Esophagus muscularis mucosa (tissue), 4 donors: ENCODE results near the gene FCSK. TPM values are rescaled to one million over a fixed set of nuclear protein-coding genes. Genes with fewer than 3 reads are reported as not detected.
A peak's percentile ranks its signal among the peaks of the same experiment; 100 is the strongest.

Source experiments
- DNase-seq: peaks from one replicate; pipeline ENCODE4 v3.0.0-alpha.2; 2017; ENCODE audit errors: extremely low spot score
- H3K27ac ChIP-seq, 4 donors: fragments of 200-600 bp; sonication (generic); replicated peaks in 1 of 4; 1 replicate in 3 of 4; 2 replicates in 1 of 4; pipeline ENCODE4 v1.5.1; 2016 to 2019; ENCODE audit warnings: mild to moderate bottlenecking in 1 of 4
- H3K27me3 ChIP-seq, 4 donors: fragments of 200-600 bp; sonication (generic); one replicate each; pipeline versions ENCODE4 v1.5.1 to v1.6.0; 2016 to 2019
- H3K36me3 ChIP-seq, 4 donors: fragments of 200-600 bp; sonication (generic); one replicate each; pipeline ENCODE4 v1.5.1; 2016 to 2019
- H3K4me1 ChIP-seq, 4 donors: fragments of 200-600 bp; sonication (generic); one replicate each; pipeline ENCODE4 v1.5.1; 2016 to 2019
- H3K4me3 ChIP-seq, 4 donors: fragments of 200-600 bp; sonication (generic); 1 replicate in 2 of 4; 2 replicates in 2 of 4; pipeline ENCODE4 v1.5.1; 2016 to 2019; ENCODE audit warnings: mild to moderate bottlenecking in 4 of 4, moderate library complexity in 1 of 4
- H3K9me3 ChIP-seq, 4 donors: fragments of 200-600 bp; sonication (generic); 1 replicate in 3 of 4; 2 replicates in 1 of 4; pipeline ENCODE4 v1.5.1; 2016 to 2019
- EP300 ChIP-seq: sonication (generic); formaldehyde crosslinking; IDR thresholded peaks from one replicate; pipeline ENCODE4 v1.6.1; 2017; ENCODE audit warnings: antibody characterized with exemption
- POLR2A ChIP-seq: fragments of 450-650 bp; IDR thresholded peaks from one replicate; pipeline ENCODE4 v1.6.1; 2017; ENCODE audit warnings: antibody characterized with exemption, moderate library complexity, mild to moderate bottlenecking, low read depth
- POLR2AphosphoS5 ChIP-seq, 2 donors: sonication (generic); formaldehyde crosslinking; IDR thresholded peaks; one replicate each; pipeline ENCODE4 v1.6.1; 2017; ENCODE audit warnings: antibody characterized with exemption in 2 of 2
- WGBS: methylation state at CpG from one replicate; pipeline ENCODE4 v1.1.5; 2018; 5-methylcytosine and 5-hydroxymethylcytosine counted together
- intact Hi-C: fragments of 100-400 bp; cut with DNase I; formaldehyde crosslinking; loops from one replicate; pipeline ENCODE4 v1.15.1; 2023
- total RNA-seq, 4 donors: library from RNA; depleted of rRNA; stranded (reverse); fragments of >200 nt; gene quantifications; one replicate each; pipeline versions ENCODE4 v1.1.0 to v1.2.1, GENCODE V29; 2016
- TF ChIP-seq, protein P1 (sequence below), 3 experiments: fragments of 200-600 bp in 2 of 3; fragments of 450-650 bp in 1 of 3; sonication (generic) in 2 of 3; IDR thresholded peaks; one replicate each; pipeline ENCODE4 v1.5.1; 2017 to 2019; ENCODE audit warnings: antibody characterized with exemption in 3 of 3, mild to moderate bottlenecking in 2 of 3, moderate library complexity in 1 of 3

The FCSK gene
- total RNA-seq, 4 donors from 2014 or later, result 8.3 to 13.7 (median 12.3) TPM

DNA sequence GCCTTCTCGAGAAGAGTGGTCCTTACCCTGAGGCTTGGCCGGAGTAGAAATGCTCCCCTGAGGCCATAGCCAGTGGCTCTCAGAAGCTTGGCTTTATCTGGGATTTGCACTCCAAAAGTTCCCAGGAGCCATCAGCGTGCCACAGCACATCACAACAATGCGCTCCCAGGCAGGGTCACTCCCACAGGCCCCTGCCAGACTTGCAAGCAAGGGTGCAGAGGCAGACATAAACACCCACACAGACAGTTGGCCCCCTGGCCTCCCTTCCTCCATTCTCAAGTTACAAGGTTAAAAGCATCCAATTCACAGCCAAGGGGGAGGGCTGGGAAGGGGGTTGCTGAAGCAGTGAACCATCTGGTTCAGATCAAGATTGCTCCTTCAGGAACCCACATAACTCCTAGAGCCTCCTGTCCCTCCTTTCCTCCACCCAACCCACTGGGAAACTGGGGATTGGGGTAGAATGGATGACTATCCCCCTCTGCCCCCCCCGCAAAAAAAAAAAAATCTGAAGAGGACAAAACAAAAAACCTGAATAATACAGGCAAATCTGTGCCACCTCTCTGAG is 17.3 kb upstream of the FCSK start:
- no peak for DNase-seq
- TF ChIP-seq POLR2AphosphoS5 (IDR thresholded peaks at IDR 0.05) (no peak), EP300 (no peak), POLR2A (no peak)
- TF ChIP-seq, protein P1, sequence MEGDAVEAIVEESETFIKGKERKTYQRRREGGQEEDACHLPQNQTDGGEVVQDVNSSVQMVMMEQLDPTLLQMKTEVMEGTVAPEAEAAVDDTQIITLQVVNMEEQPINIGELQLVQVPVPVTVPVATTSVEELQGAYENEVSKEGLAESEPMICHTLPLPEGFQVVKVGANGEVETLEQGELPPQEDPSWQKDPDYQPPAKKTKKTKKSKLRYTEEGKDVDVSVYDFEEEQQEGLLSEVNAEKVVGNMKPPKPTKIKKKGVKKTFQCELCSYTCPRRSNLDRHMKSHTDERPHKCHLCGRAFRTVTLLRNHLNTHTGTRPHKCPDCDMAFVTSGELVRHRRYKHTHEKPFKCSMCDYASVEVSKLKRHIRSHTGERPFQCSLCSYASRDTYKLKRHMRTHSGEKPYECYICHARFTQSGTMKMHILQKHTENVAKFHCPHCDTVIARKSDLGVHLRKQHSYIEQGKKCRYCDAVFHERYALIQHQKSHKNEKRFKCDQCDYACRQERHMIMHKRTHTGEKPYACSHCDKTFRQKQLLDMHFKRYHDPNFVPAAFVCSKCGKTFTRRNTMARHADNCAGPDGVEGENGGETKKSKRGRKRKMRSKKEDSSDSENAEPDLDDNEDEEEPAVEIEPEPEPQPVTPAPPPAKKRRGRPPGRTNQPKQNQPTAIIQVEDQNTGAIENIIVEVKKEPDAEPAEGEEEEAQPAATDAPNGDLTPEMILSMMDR (IDR thresholded peaks at IDR 0.05), result no peak
- H3K27me3 ChIP-seq, result no peaks in the 10 kb centered on the region
- intact Hi-C loops, result no loop called here
- H3K4me1 ChIP-seq, result peaks cover 53 to 64% (median 61%) of the 10 kb centered on the region in 4 donors
- peak overlapping the region; percentile 84 to 94 (median 86) for H3K4me3 ChIP-seq
- WGBS, result 52% methylated on average over 4 of the region's 5 CpGs
- H3K9me3 ChIP-seq, result no peaks in the 10 kb centered on the region
- H3K36me3 ChIP-seq, result peaks cover 0 to 6% (median 2%) of the 10 kb centered on the region in 4 donors
- peak overlapping the region; percentile 81 to 87 (median 84) for H3K27ac ChIP-seq

DNA sequence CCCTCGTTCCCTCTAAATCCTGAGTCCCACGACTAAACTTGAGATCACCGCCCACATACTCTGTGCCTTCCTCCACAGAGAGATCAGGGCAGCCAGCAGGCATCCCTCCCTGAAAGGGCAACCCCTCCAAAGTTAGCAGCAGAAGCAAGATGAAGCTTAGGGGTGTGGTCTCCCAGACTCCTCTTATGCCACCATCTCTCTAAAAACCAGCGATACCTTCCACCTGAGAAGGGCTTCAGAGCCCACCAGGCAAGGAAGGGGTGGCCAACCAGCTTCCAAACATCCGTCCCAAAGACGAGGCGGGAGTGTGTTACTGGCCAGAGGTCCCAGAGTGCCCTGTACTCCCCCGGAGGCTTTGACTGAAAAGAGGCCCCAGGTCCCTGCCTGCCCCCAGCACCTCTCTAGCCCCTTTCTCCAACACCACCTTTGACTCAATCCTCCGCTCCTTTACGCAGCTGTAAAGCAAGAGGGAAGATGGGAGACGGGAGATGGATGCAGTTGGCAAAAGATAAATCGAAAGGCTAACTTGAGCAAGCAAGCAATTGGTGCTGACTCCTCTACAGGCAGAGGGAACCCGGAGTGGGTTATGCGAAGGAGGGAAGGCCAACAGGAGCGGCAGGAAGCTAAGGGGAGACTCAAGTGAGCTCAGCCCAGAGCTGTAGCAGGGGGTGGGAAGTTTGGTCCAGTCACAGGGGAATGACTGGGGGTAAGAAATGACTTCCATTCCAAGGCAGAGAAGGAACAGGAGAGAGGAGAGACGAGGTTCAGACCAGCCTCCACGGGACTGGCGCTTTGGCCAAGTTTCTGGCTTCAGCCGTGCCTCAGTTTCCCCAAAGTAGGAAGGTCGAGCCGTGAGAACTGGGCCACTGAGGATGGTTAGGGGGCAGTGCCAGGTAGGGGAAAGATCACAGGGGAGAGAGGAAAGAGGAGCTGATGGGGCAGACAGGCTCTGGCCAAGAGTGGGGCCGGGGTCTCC is 16.5 kb upstream of the FCSK start:
- Histone ChIP-seq H3K27ac (peak overlapping the region; percentile 81 to 87 (median 84)), H3K4me3 (peak overlapping the region; percentile 84 to 94 (median 86)), H3K36me3 (peaks cover 0 to 6% (median 2%) of the 10 kb centered on the region in 4 donors), H3K9me3 (no peaks in the 10 kb centered on the region), H3K4me1 (peaks cover 45 to 56% (median 53%) of the 10 kb centered on the region in 4 donors), H3K27me3 (no peaks in the 10 kb centered on the region)
- whole genome bisulfite sequencing, result 3% methylated on average over 21 of the region's 22 CpGs
- TF ChIP-seq, protein P1 (IDR thresholded peaks at IDR 0.05), result no peak
- TF ChIP-seq EP300, result no peak
- no peak for TF ChIP-seq POLR2A
- TF ChIP-seq POLR2AphosphoS5 (IDR thresholded peaks at IDR 0.05), result no peak
- intact Hi-C loops, result loop anchor here (2.0 kb wide), 1 partner anchor 57 kb away; no protein-coding TSS in a partner anchor
- no peak for DNase-seq

DNA sequence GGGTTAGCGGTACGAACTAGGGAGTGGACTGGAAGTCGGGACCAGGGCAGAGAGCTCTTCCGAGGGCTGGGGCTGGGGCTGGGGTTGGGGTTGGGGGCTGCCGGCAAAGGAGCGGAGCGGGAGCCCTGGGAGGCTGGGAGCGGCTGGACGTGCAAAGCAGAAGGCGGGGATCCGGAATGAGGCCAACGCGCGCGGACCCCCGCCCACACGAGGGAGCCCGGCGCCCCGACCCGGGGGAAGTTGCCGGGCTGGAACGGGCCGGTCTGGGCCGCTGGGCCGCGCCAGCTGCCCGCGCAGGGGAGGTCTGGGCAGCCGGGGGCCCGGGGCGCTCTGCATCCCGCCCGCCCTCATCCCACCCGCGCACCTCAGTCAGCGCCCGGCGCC is 15.8 kb upstream of the FCSK start:
- Histone ChIP-seq H3K36me3 (peaks cover 0 to 6% (median 2%) of the 10 kb centered on the region in 4 donors), H3K4me3 (peak overlapping the region; percentile 84 to 94 (median 86)), H3K9me3 (no peaks in the 10 kb centered on the region), H3K27me3 (no peaks in the 10 kb centered on the region), H3K4me1 (peaks cover 38 to 49% (median 46%) of the 10 kb centered on the region in 4 donors), H3K27ac (peak overlapping the region; percentile 81 to 87 (median 84))
- intact Hi-C loops, result loop anchor here (2.0 kb wide), 1 partner anchor 58 kb away; no protein-coding TSS in a partner anchor
- no peak for DNase-seq
- no peak for TF ChIP-seq EP300
- TF ChIP-seq, protein P1 (IDR thresholded peaks at IDR 0.05), result no peak
- 0% methylated on average over 2 of the region's 39 CpGs for WGBS

DNA sequence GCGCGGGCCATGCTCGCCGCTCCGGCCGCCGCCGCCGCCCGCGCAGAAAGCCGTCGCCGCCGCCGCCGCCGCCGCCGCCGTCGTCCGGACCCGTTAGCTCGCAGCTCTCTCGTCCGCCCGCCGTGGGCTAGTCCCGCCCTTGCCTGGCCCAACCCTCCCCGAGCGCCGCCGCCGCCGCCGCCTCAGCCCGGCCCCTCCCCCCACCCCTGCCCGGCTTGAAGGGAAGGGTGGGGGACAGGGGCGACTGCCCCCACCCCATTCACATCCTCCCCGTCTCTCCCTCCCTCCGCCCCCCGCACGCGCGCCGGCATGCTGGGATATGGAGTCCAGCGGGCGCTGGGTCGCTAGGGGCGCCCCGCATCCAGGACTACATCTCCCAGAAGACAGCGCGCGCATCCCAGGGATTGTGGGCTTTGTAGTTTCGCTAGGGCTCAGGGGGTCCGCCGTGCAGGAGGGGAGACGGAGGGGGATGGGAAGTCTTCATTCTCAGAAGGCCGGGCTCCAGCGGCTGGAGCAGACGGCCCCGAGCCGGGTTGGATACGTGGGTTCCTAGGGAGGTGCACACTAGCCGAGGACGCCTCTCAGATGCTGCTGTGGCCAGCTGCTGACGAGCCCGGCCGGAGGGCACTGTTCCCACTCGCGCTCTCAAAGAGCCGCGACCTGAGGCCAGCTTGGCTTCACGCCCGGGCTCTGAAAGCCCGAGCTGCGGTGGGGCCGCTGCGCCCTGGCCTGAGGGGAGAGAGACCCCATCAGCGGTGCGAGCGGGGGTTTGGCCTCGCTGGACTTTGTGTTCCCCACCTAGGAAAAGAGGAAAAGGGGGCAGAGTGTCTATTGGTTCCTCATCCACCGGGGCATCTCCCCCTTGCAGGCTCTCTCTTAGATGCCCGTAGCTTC is 15.2 kb upstream of the FCSK start, which contains the start of gene ST3GAL2:
Gene ST3GAL2 (minus strand): TSS at position 132 of the 894 bp plus-strand sequence. CDS start 40,570 bp downstream, outside the sequence.
- peaks cover 32 to 43% (median 40%) of the 10 kb centered on the region in 4 donors for H3K4me1 ChIP-seq
- no peaks in the 10 kb centered on the region for H3K27me3 ChIP-seq
- DNase-seq, result peak; percentile 97
- intact Hi-C loops, result loop anchor here (2.0 kb wide), 1 partner anchor 58 kb away; no protein-coding TSS in a partner anchor
- H3K36me3 ChIP-seq, result peaks cover 0 to 6% (median 2%) of the 10 kb centered on the region in 4 donors
- H3K4me3 ChIP-seq, result peak within 1 kb of the TSS; percentile 84 to 94 (median 86)
- H3K27ac ChIP-seq, result peak within 1 kb of the TSS; percentile 81 to 87 (median 84)
- no peaks in the 10 kb centered on the region for H3K9me3 ChIP-seq
- TF ChIP-seq POLR2AphosphoS5 (IDR thresholded peaks at IDR 0.05) (peak; percentile 50 to 67), POLR2A (no peak)
- TF ChIP-seq, protein P1 (IDR thresholded peaks at IDR 0.05), result peak in 1 of 3 experiments; percentile 14
- whole genome bisulfite sequencing, result under 1% methylated on average over 24 of the region's 86 CpGs
